Right lobe of liver (tissue), 6 donors: ENCODE measurements around the gene COL1A2. TPM values are rescaled to one million over a fixed set of nuclear protein-coding genes. Genes with fewer than 3 reads are reported as not detected.

ENCODE experiments used
- ATAC-seq, 4 donors: fragments of 200-7000 bp; cut with Tn5 transposase; one replicate each; pipeline ENCODE4 v1.9.1; 2020; ENCODE audit warnings: mild to moderate bottlenecking in 4 of 4, moderate library complexity in 4 of 4
- DNase-seq, 3 donors: peaks; one replicate each; pipeline ENCODE4 v3.0.0-alpha.2; 2020
- H3K27ac ChIP-seq, 3 donors: fragments of 200-600 bp; one replicate each; pipeline ENCODE4 v1.8.0; 2022
- H3K27me3 ChIP-seq, 2 donors: fragments of 200-600 bp; one replicate each; pipeline ENCODE4 v1.8.0; 2022
- H3K36me3 ChIP-seq, 4 donors: fragments of 200-600 bp; sonication (generic) in 1 of 4; one replicate each; pipeline versions ENCODE4 v1.5.1 to v1.8.0; 2017 to 2022; ENCODE audit warnings: control low read depth in 1 of 4
- H3K4me1 ChIP-seq, 4 donors: fragments of 200-600 bp; sonication (generic) in 1 of 4; one replicate each; pipeline versions ENCODE4 v1.5.1 to v1.8.0; 2017 to 2022; ENCODE audit warnings: control low read depth in 1 of 4
- H3K4me3 ChIP-seq, 3 donors: fragments of 200-600 bp; one replicate each; pipeline ENCODE4 v1.8.0; 2022
- H3K9me3 ChIP-seq, 4 donors: fragments of 200-600 bp; sonication (generic) in 1 of 4; one replicate each; pipeline versions ENCODE4 v1.5.1 to v1.8.0; 2017 to 2022; ENCODE audit warnings: control low read depth in 1 of 4
- POLR2A ChIP-seq: fragments of 450-650 bp; IDR thresholded peaks from one replicate; pipeline ENCODE4 v1.6.1; 2017; ENCODE audit warnings: antibody characterized with exemption, mild to moderate bottlenecking
- WGBS: methylation state at CpG from one replicate; pipeline ENCODE4 v1.1.6; 2018; ENCODE audit warnings: low coverage, low lambda C conversion rate; ENCODE audit not compliant: insufficient coverage; ENCODE audit errors: missing lambda C conversion rate; 5-methylcytosine and 5-hydroxymethylcytosine counted together
- intact Hi-C, 2 donors: fragments of 100-400 bp; cut with DNase I; formaldehyde crosslinking; loops; one replicate each; pipeline versions ENCODE4 v1.11.2 to v1.14.1; 2022
- total RNA-seq, 6 experiments: library from RNA; depleted of rRNA in 2 of 6; stranded (reverse); fragments of >200 nt in 2 of 6; fragmentation: NEBNext Ultra II Directional in 3 of 6; extraction: Animal tissue kit (Norgen Biotek cat#: 25700) in 3 of 6; gene quantifications; one replicate each; pipeline versions ENCODE4 v1.1.0 to v1.2.4, GENCODE V29; 2016 to 2023
- TF ChIP-seq, protein P1 (sequence below), 4 donors: fragments of 200-600 bp in 3 of 4; fragments of 450-650 bp in 1 of 4; IDR thresholded peaks; one replicate each; pipeline versions ENCODE4 v1.5.1 to v1.8.0; 2016 to 2022; ENCODE audit warnings: antibody characterized with exemption in 4 of 4, mild to moderate bottlenecking in 2 of 4
- donor health status: DM: no; HTN: yes; CAD: no.
- donor health status: DM: no; HTN: no; CAD: no.
- donor health status: DM: no; HTN: no; CAD: no.
- donor health status: DM: no; HTN: yes; CAD: no.
- donor health status: DM: no; HTN: yes; CAD: no.

Gene COL1A2
- total RNA-seq, 6 experiments from 2014 or later = 5.6 to 49.8 (median 18.4) TPM

DNA sequence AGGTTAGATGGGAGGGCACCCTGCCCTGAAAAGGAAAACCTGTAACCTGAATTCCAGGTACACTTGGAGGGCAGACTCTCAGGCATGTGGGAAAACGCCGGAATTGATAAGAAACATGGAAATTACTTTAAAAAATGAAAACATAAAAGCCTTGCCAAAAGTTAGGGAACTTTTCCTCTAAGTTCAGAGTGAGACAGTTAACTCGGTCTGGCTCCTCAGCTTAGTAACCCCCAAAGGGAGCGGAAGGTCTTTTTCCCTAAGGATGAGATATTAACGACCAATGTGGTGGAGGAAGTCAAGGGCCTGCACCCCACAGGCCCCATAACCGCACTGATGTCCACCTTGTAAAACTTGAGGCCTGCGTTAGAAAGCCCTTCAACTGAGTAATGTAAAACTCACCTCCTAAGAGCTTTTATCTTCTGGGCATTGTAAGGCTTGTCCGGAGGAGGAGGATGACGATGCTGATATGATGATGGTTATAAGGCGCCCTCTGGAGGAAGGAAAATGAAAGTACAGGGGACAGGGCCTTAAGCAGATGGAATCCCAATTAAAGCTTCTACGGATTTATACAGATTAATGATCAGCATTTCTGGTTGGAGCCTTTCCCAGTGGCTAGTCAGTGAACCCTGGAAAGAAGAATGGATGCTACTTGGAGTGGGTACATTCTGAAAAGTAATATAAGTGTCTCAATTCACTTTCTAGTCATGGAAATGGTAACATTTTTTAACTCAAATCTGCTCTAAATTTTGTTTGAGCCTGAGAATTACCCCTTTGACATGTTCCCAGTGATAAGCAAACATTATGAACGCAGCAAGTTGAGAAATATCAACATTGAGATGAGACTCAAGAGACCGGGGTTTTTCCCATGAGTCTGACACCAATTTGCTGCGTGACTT is 694 bp downstream of the COL1A2 start:
- Histone ChIP-seq H3K27ac (peak overlapping the region; percentile 42 to 71 (median 49)), H3K27me3 (no peaks in the 10 kb centered on the region), H3K4me1 (no peaks in the 10 kb centered on the region), H3K36me3 (no peaks in the 10 kb centered on the region), H3K4me3 (peak overlapping the region in 2 of 3 donors; percentile 26 to 31), H3K9me3 (no peaks in the 10 kb centered on the region)
- no peak for TF ChIP-seq POLR2A
- TF ChIP-seq, protein P1, sequence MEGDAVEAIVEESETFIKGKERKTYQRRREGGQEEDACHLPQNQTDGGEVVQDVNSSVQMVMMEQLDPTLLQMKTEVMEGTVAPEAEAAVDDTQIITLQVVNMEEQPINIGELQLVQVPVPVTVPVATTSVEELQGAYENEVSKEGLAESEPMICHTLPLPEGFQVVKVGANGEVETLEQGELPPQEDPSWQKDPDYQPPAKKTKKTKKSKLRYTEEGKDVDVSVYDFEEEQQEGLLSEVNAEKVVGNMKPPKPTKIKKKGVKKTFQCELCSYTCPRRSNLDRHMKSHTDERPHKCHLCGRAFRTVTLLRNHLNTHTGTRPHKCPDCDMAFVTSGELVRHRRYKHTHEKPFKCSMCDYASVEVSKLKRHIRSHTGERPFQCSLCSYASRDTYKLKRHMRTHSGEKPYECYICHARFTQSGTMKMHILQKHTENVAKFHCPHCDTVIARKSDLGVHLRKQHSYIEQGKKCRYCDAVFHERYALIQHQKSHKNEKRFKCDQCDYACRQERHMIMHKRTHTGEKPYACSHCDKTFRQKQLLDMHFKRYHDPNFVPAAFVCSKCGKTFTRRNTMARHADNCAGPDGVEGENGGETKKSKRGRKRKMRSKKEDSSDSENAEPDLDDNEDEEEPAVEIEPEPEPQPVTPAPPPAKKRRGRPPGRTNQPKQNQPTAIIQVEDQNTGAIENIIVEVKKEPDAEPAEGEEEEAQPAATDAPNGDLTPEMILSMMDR (IDR thresholded peaks at IDR 0.05) = peak; percentile 50 to 62 (median 58)
- DNase-seq (no peak), ATAC-seq (peak; percentile 78 to 86 (median 82))
- 13% methylated on average over 14 of the region's 14 CpGs for WGBS
- intact Hi-C loops = no loop called here

DNA sequence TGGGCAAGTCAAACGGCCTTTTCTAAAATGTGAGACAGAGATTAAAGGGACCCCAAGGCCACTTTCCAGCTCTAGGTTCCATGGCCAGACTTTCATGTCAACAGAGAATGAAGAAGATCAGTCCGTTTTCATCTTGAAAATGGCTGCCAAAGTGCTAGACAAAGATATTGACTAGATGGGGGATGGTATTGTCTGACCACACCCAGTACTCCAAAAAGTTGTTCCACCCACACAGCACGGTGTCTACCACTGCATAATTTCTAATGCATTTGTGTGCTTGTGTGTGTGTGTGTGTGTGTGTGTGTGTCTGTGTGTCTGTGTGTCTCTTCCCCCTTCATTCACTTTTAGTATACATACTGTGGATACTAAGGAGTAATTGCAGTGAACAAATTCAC is 1.3 kb downstream of the COL1A2 start:
- peak overlapping the region in 2 of 3 donors; percentile 26 to 31 for H3K4me3 ChIP-seq
- H3K36me3 ChIP-seq = no peaks in the 10 kb centered on the region
- TF ChIP-seq, protein P1 (IDR thresholded peaks at IDR 0.05) = no peak
- no peak for TF ChIP-seq POLR2A
- WGBS = 57% methylated on average over 1 of the region's 3 CpGs
- ATAC-seq (no peak), DNase-seq (no peak)
- no peaks in the 10 kb centered on the region for H3K9me3 ChIP-seq
- no peaks in the 10 kb centered on the region for H3K4me1 ChIP-seq
- H3K27me3 ChIP-seq = no peaks in the 10 kb centered on the region
- H3K27ac ChIP-seq = peak overlapping the region in 2 of 3 donors; percentile 41 to 49
- intact Hi-C loops = no loop called here

DNA sequence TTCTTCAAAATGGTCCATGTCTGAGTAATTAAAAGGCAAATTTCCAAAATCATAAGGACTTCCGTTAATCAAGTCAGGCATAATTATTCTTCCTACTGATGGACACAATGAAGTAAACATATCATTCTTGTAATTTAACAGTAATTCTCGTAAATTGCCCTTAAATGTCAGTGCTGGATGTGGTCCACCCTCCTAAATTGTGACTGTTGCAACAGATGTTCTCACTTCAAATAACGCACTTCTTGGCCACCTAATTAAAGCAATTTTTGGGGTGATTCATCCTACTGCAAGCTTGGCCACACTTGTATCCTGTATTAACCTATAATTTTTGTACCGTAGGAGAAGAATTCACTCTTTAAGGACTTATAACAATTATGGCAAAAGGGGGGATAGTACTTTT is 1.9 kb downstream of the COL1A2 start:
- no peak for DNase-seq
- no peak overlapping the region for H3K4me3 ChIP-seq
- no peaks in the 10 kb centered on the region for H3K4me1 ChIP-seq
- no peak for TF ChIP-seq POLR2A
- TF ChIP-seq, protein P1 (IDR thresholded peaks at IDR 0.05) = no peak
- no peak overlapping the region for H3K27ac ChIP-seq
- H3K36me3 ChIP-seq = no peaks in the 10 kb centered on the region
- no peak for ATAC-seq
- H3K9me3 ChIP-seq = no peaks in the 10 kb centered on the region
- 63% methylated on average over 4 of the region's 4 CpGs for WGBS
- no peaks in the 10 kb centered on the region for H3K27me3 ChIP-seq
- intact Hi-C loops = no loop called here

DNA sequence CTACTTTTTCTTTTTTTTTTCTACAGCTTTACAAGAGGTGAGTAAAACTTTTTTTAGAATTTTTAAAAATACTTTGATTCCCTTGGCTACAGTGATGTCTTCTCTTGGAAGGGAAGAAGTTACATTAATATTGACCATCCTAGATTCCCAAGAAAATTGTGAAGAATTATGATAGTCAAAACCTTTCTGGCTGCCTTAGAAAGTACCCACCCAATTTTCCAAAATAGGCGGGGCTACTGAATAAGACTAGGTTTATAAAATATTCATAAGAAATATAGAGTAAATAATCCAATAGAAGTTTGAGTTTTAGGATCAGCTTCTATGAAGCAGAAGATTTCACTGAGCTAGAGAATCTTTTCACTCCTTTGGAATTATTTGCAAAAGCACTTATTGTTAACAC is 3.0 kb downstream of the COL1A2 start:
- Histone ChIP-seq H3K36me3 (no peaks in the 10 kb centered on the region), H3K27me3 (no peaks in the 10 kb centered on the region), H3K27ac (no peak overlapping the region), H3K4me1 (no peaks in the 10 kb centered on the region), H3K9me3 (no peaks in the 10 kb centered on the region), H3K4me3 (no peak overlapping the region)
- intact Hi-C loops = no loop called here
- TF ChIP-seq, protein P1 (IDR thresholded peaks at IDR 0.05) = no peak
- no peak for TF ChIP-seq POLR2A
- no peak for DNase-seq
- ATAC-seq = no peak
- 64% methylated on average over 1 of the region's 1 CpG for whole genome bisulfite sequencing
